GF-D8 (cell line): Measurements from ENCODE around the gene ST6GAL1.
"Not testable (repeated sequence)": the region's sequence is repeated elsewhere in the genome, so short reads cannot be mapped to it uniquely, and the experiment has no call there.

Experiments
- DNase-seq: peaks from one replicate; lab custom pipeline; 2025; lab: John Stamatoyannopoulos, UW

Gene ST6GAL1

GRCh38 chr3:187021748-187022402, 91.5 kb downstream of the ST6GAL1 start:
- DNase-seq: no peak

GRCh38 chr3:187022403-187023029, 92.2 kb downstream of the ST6GAL1 start:
- no peak for DNase-seq

- DNase-seq: not testable (repeated sequence)
These were observed 93.0 kb downstream of the ST6GAL1 start for GRCh38 chr3:187023340-187023739.

GRCh38 chr3:187024536-187025226, 94.4 kb downstream of the ST6GAL1 start:
- no peak for DNase-seq

GRCh38 chr3:187025254-187025655, 94.9 kb downstream of the ST6GAL1 start:
- no peak for DNase-seq

GRCh38 chr3:187025656-187026316, 95.5 kb downstream of the ST6GAL1 start:
- no peak for DNase-seq

- DNase-seq: no peak
These were observed 96.0 kb downstream of the ST6GAL1 start for GRCh38 chr3:187026317-187026670.

- no peak for DNase-seq
These were observed 97.4 kb downstream of the ST6GAL1 start for GRCh38 chr3:187027531-187028278.

GRCh38 chr3:187031934-187032333, 101.6 kb downstream of the ST6GAL1 start:
- no peak for DNase-seq

GRCh38 chr3:187036394-187036793, 106.1 kb downstream of the ST6GAL1 start:
- DNase-seq: no peak

GRCh38 chr3:187039100-187039722, 108.9 kb downstream of the ST6GAL1 start:
- no peak for DNase-seq

- no peak for DNase-seq
These were observed 109.5 kb downstream of the ST6GAL1 start for GRCh38 chr3:187039723-187040414.

GRCh38 chr3:187040516-187041361, 110.4 kb downstream of the ST6GAL1 start:
- no peak for DNase-seq

- DNase-seq: no peak
These were observed 111.3 kb downstream of the ST6GAL1 start for GRCh38 chr3:187041362-187042307.

GRCh38 chr3:187042346-187042745, 112.0 kb downstream of the ST6GAL1 start:
- DNase-seq: no peak

- DNase-seq: no peak
These were observed 112.6 kb downstream of the ST6GAL1 start for GRCh38 chr3:187042874-187043458.

GRCh38 chr3:187044206-187044605, 113.9 kb downstream of the ST6GAL1 start:
- DNase-seq: no peak

- no peak for DNase-seq
These were observed 114.7 kb downstream of the ST6GAL1 start for GRCh38 chr3:187044867-187045552.
